ENCODE results near the gene POLDIP2.

POLDIP2 gene

DNA sequence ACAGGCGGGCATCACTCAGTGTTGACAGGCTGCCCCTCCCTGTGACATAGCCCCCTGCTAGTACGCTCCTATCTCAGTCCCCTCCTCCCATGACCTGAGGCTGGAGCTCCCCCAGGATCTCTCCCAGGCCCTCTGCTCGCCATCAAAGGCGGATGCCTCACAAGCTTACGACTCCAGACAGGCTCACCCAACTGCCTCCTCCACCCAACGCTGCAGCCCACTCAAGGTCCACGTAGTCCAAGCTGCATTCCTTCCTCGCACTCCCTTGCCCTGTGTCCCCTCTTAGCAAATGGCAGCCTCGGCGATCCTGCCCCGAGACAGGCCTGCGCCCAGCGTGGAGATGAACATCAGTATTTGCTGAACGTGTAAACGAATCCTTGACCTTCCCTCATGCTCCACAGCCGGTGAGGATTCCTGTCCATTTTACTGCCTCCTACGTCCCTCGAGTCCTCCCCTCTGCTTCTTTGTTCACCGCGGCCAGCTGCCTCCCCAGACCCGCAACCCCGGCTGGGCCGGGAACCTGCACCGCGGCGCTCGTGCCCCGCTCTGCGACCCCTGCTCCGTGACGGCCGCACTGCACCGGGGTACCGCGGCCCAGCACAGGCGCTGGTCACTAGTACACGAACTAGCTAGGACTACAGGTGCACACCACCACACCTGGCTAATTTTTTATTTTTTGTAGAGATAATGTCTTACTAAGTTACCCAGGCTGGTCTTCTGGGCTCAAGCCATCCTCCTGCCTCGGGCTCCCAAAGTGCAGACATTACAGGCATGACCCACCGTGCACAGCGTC lies 39.2 kb downstream of the POLDIP2 start:
- no peak for TF ChIP-seq CTCF (IDR thresholded peaks at IDR 0.05; ENCODE audit: control extremely low read depth, extremely low read depth, low read depth, missing control alignments)
- no peak for DNase-seq (ENCODE audit: extremely low spot score)
- ChIA-PET POLR2A (interaction anchor here (0.6 to 1.5 kb wide), 3 partner anchors 13 to 41 kb away, joined by 3 to 4 read pairs (median 4); partner anchors contain the start of genes IFT20 and TNFAIP1), CTCF (interaction anchor here (0.7 to 3.5 kb wide), 7 partner anchors 9 to 66 kb away, joined by 3 to 16 read pairs (median 5); partner anchors contain the start of genes IFT20 and TNFAIP1)

- CTCF ChIA-PET = interaction anchor here (0.7 to 3.5 kb wide), 7 partner anchors 8 to 65 kb away, joined by 3 to 16 read pairs (median 5); partner anchors contain the start of genes IFT20 and TNFAIP1
These were observed 40.0 kb downstream of the POLDIP2 start for GRCh38 chr17:28317099-28317965.

DNA sequence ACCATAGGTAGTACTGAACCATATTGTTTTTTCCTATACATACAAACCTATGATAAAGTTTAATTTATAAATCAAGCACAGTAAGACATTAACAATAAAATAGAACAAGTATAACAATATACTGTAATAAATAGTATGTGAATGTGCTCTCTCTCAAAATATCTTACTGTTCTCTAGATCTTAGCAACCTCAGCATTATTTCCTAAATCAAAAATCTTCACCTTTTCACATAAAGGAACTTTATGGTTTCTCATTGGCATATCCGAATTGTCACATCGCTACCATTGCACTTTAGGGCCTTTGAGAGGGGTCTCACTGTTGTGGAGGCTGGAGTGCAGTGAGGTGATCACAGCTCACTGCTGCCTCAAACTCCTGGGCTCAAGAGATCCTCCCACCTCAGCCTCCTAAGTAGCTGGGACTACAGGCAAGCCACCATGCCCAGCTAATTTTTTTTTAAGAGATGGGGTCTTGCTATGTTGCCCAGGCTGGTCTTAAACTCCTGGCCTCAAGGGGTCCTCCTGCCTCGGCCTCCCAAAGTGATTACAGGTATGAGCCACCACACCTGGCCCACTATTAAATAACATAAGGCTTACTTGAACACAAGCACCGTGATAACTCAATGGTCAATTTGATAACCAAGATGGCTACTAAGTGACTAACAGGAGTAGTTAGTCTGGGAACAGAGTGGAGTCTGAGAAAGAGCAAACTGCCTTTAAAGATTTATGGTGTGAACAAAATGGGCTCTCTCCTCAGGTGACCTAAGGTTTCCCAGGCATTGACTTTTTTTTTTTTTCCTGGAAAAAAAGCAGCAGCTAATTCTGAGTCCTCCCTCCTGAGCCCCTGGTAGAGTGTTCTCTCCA lies 41.3 kb downstream of the POLDIP2 start:
- ChIA-PET POLR2A (no interaction called here), CTCF (no interaction called here)
- DNase-seq (ENCODE audit: extremely low spot score) = no peak
- TF ChIP-seq CTCF (IDR thresholded peaks at IDR 0.05; ENCODE audit: control extremely low read depth, extremely low read depth, low read depth, missing control alignments) = no peak

More at GRCh38 chr17:28317099-28317965, 40.0 kb downstream of the POLDIP2 start:
- TF ChIP-seq CTCF (IDR thresholded peaks at IDR 0.05; ENCODE audit: control extremely low read depth, extremely low read depth, low read depth, missing control alignments) = no peak
- no peak for DNase-seq (ENCODE audit: extremely low spot score)
- POLR2A ChIA-PET = interaction anchor here (0.8 to 1.5 kb wide), 2 partner anchors 14 to 18 kb away, joined by 3 to 4 read pairs; partner anchors contain the start of genes IFT20 and TNFAIP1

- TF ChIP-seq CTCF (IDR thresholded peaks at IDR 0.05; ENCODE audit: control extremely low read depth, extremely low read depth, low read depth, missing control alignments) = no peak
- CTCF ChIA-PET = interaction anchor here (1.5 kb wide), 1 partner anchor 12 kb away, joined by 4 read pairs; no protein-coding TSS in a partner anchor
- DNase-seq (ENCODE audit: extremely low spot score) = no peak
- POLR2A ChIA-PET = no interaction called here
These were observed 43.5 kb downstream of the POLDIP2 start for GRCh38 chr17:28313841-28314240.

DNA sequence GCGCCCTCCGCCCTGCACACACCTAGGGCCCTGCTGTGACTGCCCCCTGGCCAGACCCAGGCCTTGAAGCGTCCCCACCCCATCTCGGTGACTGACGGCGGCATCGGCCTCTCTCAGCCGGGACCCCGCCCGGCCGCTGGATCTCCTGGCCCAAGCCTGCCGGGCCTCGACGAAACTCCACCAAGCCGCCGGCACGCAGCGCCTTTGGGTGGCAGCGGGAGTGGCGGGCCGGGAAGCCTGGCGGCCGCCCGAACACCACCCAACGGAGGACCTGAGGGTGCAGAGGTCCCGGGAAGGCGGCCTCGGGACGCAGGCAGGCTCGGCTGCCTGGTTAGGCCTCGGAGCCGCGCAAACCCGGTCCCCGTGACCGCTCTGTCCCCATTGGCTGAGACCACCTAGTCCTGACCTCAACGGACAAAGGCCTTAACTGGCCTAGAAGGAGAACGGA lies 50.3 kb downstream of the POLDIP2 start:
- CTCF ChIA-PET = no interaction called here
- no peak for TF ChIP-seq CTCF (IDR thresholded peaks at IDR 0.05; ENCODE audit: control extremely low read depth, extremely low read depth, low read depth, missing control alignments)
- POLR2A ChIA-PET = no interaction called here
- no peak for DNase-seq (ENCODE audit: extremely low spot score)
